Vagina (tissue), 2 donors: ENCODE results near the gene NME3.

Experiments used
- POLR2A ChIP-seq, 2 donors: fragments of 450-650 bp; IDR thresholded peaks; one replicate each; pipeline ENCODE4 v1.6.1; 2017; ENCODE audit warnings: antibody characterized with exemption in 2 of 2, mild to moderate bottlenecking in 2 of 2, moderate library complexity in 2 of 2
- POLR2AphosphoS5 ChIP-seq, 2 donors: sonication (generic); formaldehyde crosslinking; IDR thresholded peaks; one replicate each; pipeline ENCODE4 v1.9.0; 2017; ENCODE audit warnings: antibody characterized with exemption in 2 of 2, mild to moderate bottlenecking in 2 of 2, low read depth in 1 of 2; ENCODE audit not compliant: insufficient read depth in 1 of 2
- TF ChIP-seq, protein P1 (sequence below), 3 experiments: fragments of 450-650 bp in 2 of 3; fragments of 200-600 bp in 1 of 3; sonication (generic) in 1 of 3; IDR thresholded peaks; one replicate each; pipeline ENCODE4 v1.5.1; 2017 to 2019; ENCODE audit warnings: antibody characterized with exemption in 3 of 3, mild to moderate bottlenecking in 2 of 3, moderate library complexity in 2 of 3

DNA sequence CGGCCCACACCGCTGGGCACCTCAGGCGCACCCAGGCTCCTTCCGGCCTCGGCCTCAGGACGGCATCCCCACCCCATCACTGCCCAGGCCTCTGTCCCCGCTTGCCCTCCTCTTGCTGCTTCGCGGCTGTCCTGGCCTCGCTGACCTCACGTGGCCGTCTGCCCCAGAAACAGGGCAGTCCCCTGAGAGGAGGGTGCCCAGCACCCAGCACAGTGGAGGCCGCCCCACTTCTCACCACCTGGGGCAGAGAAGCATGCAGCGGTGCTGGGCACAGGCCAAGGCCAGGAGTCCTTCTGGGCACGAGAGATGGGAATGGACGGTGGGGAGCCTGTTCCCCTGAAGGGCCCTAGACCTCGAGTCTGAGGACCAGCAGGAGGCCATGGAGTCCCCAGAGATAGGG lies 46.4 kb upstream of the NME3 start:
- no peak for TF ChIP-seq POLR2A (IDR thresholded peaks at IDR 0.05)
- no peak for TF ChIP-seq POLR2AphosphoS5 (IDR thresholded peaks at IDR 0.05; ENCODE audit: insufficient read depth in 1 of 2, low read depth in 1 of 2)
- TF ChIP-seq, protein P1, sequence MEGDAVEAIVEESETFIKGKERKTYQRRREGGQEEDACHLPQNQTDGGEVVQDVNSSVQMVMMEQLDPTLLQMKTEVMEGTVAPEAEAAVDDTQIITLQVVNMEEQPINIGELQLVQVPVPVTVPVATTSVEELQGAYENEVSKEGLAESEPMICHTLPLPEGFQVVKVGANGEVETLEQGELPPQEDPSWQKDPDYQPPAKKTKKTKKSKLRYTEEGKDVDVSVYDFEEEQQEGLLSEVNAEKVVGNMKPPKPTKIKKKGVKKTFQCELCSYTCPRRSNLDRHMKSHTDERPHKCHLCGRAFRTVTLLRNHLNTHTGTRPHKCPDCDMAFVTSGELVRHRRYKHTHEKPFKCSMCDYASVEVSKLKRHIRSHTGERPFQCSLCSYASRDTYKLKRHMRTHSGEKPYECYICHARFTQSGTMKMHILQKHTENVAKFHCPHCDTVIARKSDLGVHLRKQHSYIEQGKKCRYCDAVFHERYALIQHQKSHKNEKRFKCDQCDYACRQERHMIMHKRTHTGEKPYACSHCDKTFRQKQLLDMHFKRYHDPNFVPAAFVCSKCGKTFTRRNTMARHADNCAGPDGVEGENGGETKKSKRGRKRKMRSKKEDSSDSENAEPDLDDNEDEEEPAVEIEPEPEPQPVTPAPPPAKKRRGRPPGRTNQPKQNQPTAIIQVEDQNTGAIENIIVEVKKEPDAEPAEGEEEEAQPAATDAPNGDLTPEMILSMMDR (IDR thresholded peaks at IDR 0.05): no peak
